Trophoblast cell (in vitro differentiated cells and primary cell): Measurements from ENCODE around the gene OPA1.

Experiments used
- DNase-seq, 2 donors: peaks; one replicate each; pipeline ENCODE4 v3.0.0-alpha.2; 2016
- H2AFZ ChIP-seq: 2 replicates; pipeline ENCODE4 v1.6.1; 2013; ENCODE audit warnings: low read length, moderate library complexity, mild to moderate bottlenecking; ENCODE audit not compliant: insufficient read depth, poor library complexity
- H2AK5ac ChIP-seq: 2 replicates; pipeline ENCODE4 v1.6.1; 2013; ENCODE audit warnings: mild to moderate bottlenecking, low read length
- H2BK120ac ChIP-seq: 2 replicates; pipeline ENCODE4 v1.6.1; 2013; ENCODE audit warnings: low read length, mild to moderate bottlenecking, moderate library complexity; ENCODE audit not compliant: insufficient read depth, poor library complexity
- H2BK12ac ChIP-seq: 2 replicates; pipeline ENCODE4 v1.6.1; 2013; ENCODE audit warnings: mild to moderate bottlenecking, low read length, moderate library complexity
- H2BK5ac ChIP-seq: 2 replicates; pipeline ENCODE4 v1.6.1; 2013; ENCODE audit warnings: low read length, low read depth, moderate library complexity, mild to moderate bottlenecking; ENCODE audit not compliant: poor library complexity
- H3K14ac ChIP-seq: 2 replicates; pipeline ENCODE4 v1.6.1; 2013; ENCODE audit warnings: mild to moderate bottlenecking, low read length
- H3K18ac ChIP-seq: 2 replicates; pipeline ENCODE4 v1.6.1; 2013; ENCODE audit warnings: mild to moderate bottlenecking, low read length
- H3K23ac ChIP-seq: 2 replicates; pipeline ENCODE4 v1.6.1; 2013; ENCODE audit warnings: low read length
- H3K27ac ChIP-seq: 2 replicates; pipeline ENCODE4 v1.5.1; 2013; ENCODE audit warnings: low read depth, mild to moderate bottlenecking, inconsistent platforms, low read length, moderate library complexity
- H3K27me3 ChIP-seq: 2 replicates; pipeline ENCODE4 v1.6.1; 2013; ENCODE audit warnings: inconsistent platforms, mild to moderate bottlenecking, low read length, moderate library complexity; ENCODE audit not compliant: insufficient read depth
- H3K36me3 ChIP-seq, 2 experiments: 1 replicate in 1 of 2; 2 replicates in 1 of 2; pipeline ENCODE4 v1.6.1; 2013; ENCODE audit warnings: low read length in 2 of 2, mild to moderate bottlenecking in 2 of 2, moderate library complexity in 1 of 2; ENCODE audit not compliant: insufficient read depth in 2 of 2, control insufficient read depth in 1 of 2
- H3K4ac ChIP-seq: 2 replicates; pipeline ENCODE4 v1.6.1; 2013; ENCODE audit warnings: low read depth, mild to moderate bottlenecking, low read length, moderate library complexity
- H3K4me1 ChIP-seq, 2 experiments: 1 replicate in 1 of 2; 2 replicates in 1 of 2; pipeline ENCODE4 v1.6.1; 2013; ENCODE audit warnings: low read length in 2 of 2, mild to moderate bottlenecking in 2 of 2, moderate library complexity in 1 of 2; ENCODE audit not compliant: insufficient read depth in 2 of 2, control insufficient read depth in 1 of 2
- H3K4me2 ChIP-seq: 2 replicates; pipeline ENCODE4 v1.6.1; 2013; ENCODE audit warnings: inconsistent platforms, mild to moderate bottlenecking, low read length, moderate library complexity
- H3K4me3 ChIP-seq: 2 replicates; pipeline ENCODE4 v1.5.1; 2013; ENCODE audit warnings: mild to moderate bottlenecking, low read depth, low read length, inconsistent platforms
- H3K79me1 ChIP-seq: one replicate; pipeline ENCODE4 v1.6.1; 2013; ENCODE audit warnings: low read length
- H3K79me2 ChIP-seq: 2 replicates; pipeline ENCODE4 v1.6.1; 2013; ENCODE audit warnings: low read length, mild to moderate bottlenecking; ENCODE audit not compliant: control insufficient read depth, insufficient read depth, poor library complexity
- H3K9ac ChIP-seq: 2 replicates; pipeline ENCODE4 v1.6.1; 2013; ENCODE audit warnings: mild to moderate bottlenecking, low read length
- H3K9me3 ChIP-seq: 2 replicates; pipeline ENCODE4 v1.6.1; 2013; ENCODE audit warnings: low read depth, mild to moderate bottlenecking, control low read depth, inconsistent platforms, low read length; ENCODE audit not compliant: insufficient read depth
- H4K12ac ChIP-seq: 2 replicates; pipeline ENCODE4 v1.6.1; 2013; ENCODE audit warnings: low read depth, mild to moderate bottlenecking, low read length, moderate library complexity
- H4K8ac ChIP-seq: 2 replicates; pipeline ENCODE4 v1.6.1; 2013; ENCODE audit warnings: low read depth, mild to moderate bottlenecking, low read length, moderate library complexity
- H4K91ac ChIP-seq: one replicate; pipeline ENCODE4 v1.6.1; 2013; ENCODE audit warnings: low read depth, mild to moderate bottlenecking, low read length, moderate library complexity
- WGBS: extraction: QIAGEN DNeasy Blood & Tissue Kit; methylation state at CpG from one replicate; pipeline ENCODE4 v1.1.7; 2013; ENCODE audit warnings: missing lambda C conversion rate; ENCODE audit not compliant: insufficient read length, insufficient coverage; ENCODE audit errors: extremely low coverage; 5-methylcytosine and 5-hydroxymethylcytosine counted together

OPA1 gene

DNA sequence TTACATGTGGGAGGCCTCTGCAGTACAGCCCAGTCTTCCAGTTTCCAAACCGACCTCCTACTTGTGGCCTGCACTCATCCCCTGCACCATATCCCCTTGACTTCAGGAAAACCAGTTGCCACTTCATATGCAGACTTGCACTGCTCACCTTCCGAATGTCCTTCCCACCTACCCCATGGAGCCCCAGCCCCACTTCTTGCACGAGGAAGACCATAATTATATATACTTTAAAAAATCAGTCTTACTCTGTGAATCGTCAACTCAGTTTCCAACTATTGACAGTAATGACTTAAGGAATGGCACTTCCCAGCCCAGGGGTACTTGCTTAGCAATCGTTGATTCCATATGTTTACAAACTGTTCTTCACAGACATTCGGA is 136.1 kb downstream of the OPA1 start:
- no peak overlapping the region for H4K12ac ChIP-seq
- H3K79me1 ChIP-seq, result no peaks in the 10 kb centered on the region
- no peak overlapping the region for H3K27ac ChIP-seq
- H3K4me2 ChIP-seq, result no peak overlapping the region
- no peak overlapping the region for H3K4me3 ChIP-seq
- H2BK5ac ChIP-seq, result no peak overlapping the region
- no peak overlapping the region for H3K23ac ChIP-seq
- H3K18ac ChIP-seq, result no peak overlapping the region
- H4K8ac ChIP-seq, result no peak overlapping the region
- no peak overlapping the region for H2BK120ac ChIP-seq
- no peak overlapping the region for H2AFZ ChIP-seq
- H3K36me3 ChIP-seq, result no peaks in the 10 kb centered on the region
- H3K14ac ChIP-seq, result no peak overlapping the region
- H3K9me3 ChIP-seq, result peaks cover 2% of the 10 kb centered on the region
- no peaks in the 10 kb centered on the region for H3K4me1 ChIP-seq
- no peak overlapping the region for H3K9ac ChIP-seq
- H2BK12ac ChIP-seq, result no peak overlapping the region
- no CpG with 5 or more reads among the region's 6 CpGs for WGBS
- H3K4ac ChIP-seq, result no peak overlapping the region
- no peak overlapping the region for H2AK5ac ChIP-seq
- no peaks in the 10 kb centered on the region for H3K27me3 ChIP-seq
- DNase-seq, result no peak
- H3K79me2 ChIP-seq, result no peaks in the 10 kb centered on the region
- no peak overlapping the region for H4K91ac ChIP-seq

DNA sequence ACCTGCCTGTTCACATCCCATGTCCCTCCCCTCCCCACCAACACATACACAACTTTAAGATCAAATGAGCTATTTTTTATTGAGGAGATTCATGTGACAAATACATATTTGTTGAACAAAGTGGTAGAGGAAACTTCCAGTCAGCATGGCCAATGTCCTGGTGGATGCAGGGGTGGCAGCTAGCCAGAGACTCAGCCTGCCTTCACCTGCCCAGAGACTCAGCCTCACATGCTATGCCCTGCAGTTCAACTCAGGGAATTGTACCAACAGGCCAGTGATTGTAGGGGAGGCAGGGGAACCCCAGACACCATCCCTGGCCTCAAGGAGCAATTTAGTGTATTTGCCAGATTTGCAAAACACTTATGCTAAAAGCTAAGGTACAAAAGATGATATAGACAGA is 136.6 kb downstream of the OPA1 start:
- Histone ChIP-seq H4K91ac (no peak overlapping the region), H3K4me2 (no peak overlapping the region), H3K79me2 (no peaks in the 10 kb centered on the region), H2BK12ac (no peak overlapping the region), H2BK120ac (no peak overlapping the region), H3K9me3 (peaks cover 2% of the 10 kb centered on the region), H3K4ac (no peak overlapping the region), H4K12ac (no peak overlapping the region), H4K8ac (no peak overlapping the region), H3K79me1 (no peaks in the 10 kb centered on the region), H3K18ac (no peak overlapping the region), H3K14ac (no peak overlapping the region), H3K27ac (no peak overlapping the region), H3K27me3 (no peaks in the 10 kb centered on the region), H3K4me3 (peak overlapping the region; percentile 41), H2BK5ac (no peak overlapping the region), H2AK5ac (no peak overlapping the region), H3K36me3 (no peaks in the 10 kb centered on the region), H3K4me1 (peaks cover 3% of the 10 kb centered on the region in 2 experiments), H2AFZ (no peak overlapping the region), H3K9ac (no peak overlapping the region), H3K23ac (no peak overlapping the region)
- DNase-seq, result no peak

DNA sequence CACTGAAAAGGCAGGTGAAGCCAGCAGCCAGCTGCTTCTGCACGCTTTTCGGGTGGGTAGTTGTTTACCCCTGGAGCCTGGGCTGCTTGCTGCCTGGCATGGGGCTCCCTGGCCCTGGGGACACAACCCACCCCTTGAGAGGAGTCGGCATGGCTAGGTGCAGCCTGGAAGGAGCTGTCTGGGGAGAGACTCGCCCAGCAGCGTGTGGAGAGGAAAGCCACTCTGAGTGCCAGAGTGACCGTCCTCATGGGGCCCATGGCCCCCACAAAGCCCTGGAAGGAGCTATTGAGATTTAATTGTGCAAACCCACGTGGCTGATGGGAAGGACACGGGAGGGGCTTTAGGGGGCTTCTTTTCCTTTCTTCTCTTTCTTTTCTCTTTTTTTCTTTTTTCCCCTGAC is 137.5 kb downstream of the OPA1 start:
- no peak overlapping the region for H4K8ac ChIP-seq
- no CpG with 5 or more reads among the region's 8 CpGs for WGBS
- no peaks in the 10 kb centered on the region for H3K36me3 ChIP-seq
- no peak overlapping the region for H4K91ac ChIP-seq
- no peak overlapping the region for H3K9ac ChIP-seq
- no peak overlapping the region for H2AFZ ChIP-seq
- no peak overlapping the region for H3K27ac ChIP-seq
- H2BK120ac ChIP-seq, result no peak overlapping the region
- H3K79me1 ChIP-seq, result no peaks in the 10 kb centered on the region
- no peak overlapping the region for H3K14ac ChIP-seq
- H3K4me3 ChIP-seq, result peak overlapping the region; percentile 37
- no peaks in the 10 kb centered on the region for H3K79me2 ChIP-seq
- no peak overlapping the region for H2AK5ac ChIP-seq
- H3K23ac ChIP-seq, result no peak overlapping the region
- H3K9me3 ChIP-seq, result peaks cover 2% of the 10 kb centered on the region
- H2BK12ac ChIP-seq, result no peak overlapping the region
- H4K12ac ChIP-seq, result no peak overlapping the region
- H3K4ac ChIP-seq, result no peak overlapping the region
- no peak overlapping the region for H3K18ac ChIP-seq
- H3K27me3 ChIP-seq, result no peaks in the 10 kb centered on the region
- no peak overlapping the region for H2BK5ac ChIP-seq
- H3K4me1 ChIP-seq, result peaks cover 4 to 6% of the 10 kb centered on the region in 2 experiments
- no peak for DNase-seq
- H3K4me2 ChIP-seq, result no peak overlapping the region

DNA sequence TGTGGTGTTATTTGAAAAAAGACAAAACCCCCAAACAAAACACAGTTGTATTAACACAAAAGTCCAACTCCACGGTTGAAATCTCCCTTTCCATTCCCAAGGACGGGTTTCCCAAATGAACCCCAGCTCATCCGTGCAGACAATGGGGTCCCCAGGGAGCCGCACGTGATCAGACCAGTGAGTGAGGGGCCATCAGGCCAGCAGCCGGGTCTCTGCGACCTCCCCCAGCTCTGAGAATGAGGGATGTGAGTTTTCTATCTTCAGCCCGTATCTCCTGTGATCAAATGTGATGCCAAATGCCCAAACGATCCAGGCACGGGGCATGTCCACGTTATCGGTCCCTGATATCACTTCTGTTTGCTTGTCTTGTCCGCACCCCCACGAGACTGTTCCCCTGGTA is 138.0 kb downstream of the OPA1 start:
- Histone ChIP-seq H3K4me2 (no peak overlapping the region), H2AFZ (no peak overlapping the region), H3K79me2 (no peaks in the 10 kb centered on the region), H3K14ac (no peak overlapping the region), H3K27ac (no peak overlapping the region), H2BK120ac (no peak overlapping the region), H3K4ac (no peak overlapping the region), H3K9me3 (peaks cover 2% of the 10 kb centered on the region), H3K27me3 (no peaks in the 10 kb centered on the region), H3K23ac (no peak overlapping the region), H3K18ac (no peak overlapping the region), H4K12ac (no peak overlapping the region), H4K91ac (no peak overlapping the region), H4K8ac (no peak overlapping the region), H2BK12ac (no peak overlapping the region), H2BK5ac (no peak overlapping the region), H3K79me1 (no peaks in the 10 kb centered on the region), H3K9ac (peak overlapping the region; percentile 8), H2AK5ac (no peak overlapping the region), H3K36me3 (no peaks in the 10 kb centered on the region), H3K4me1 (peaks cover 4 to 6% of the 10 kb centered on the region in 2 experiments), H3K4me3 (no peak overlapping the region)
- DNase-seq, result no peak
- no CpG with 5 or more reads among the region's 14 CpGs for WGBS
